ENCODE measurements around the gene PAQR6.

DNA sequence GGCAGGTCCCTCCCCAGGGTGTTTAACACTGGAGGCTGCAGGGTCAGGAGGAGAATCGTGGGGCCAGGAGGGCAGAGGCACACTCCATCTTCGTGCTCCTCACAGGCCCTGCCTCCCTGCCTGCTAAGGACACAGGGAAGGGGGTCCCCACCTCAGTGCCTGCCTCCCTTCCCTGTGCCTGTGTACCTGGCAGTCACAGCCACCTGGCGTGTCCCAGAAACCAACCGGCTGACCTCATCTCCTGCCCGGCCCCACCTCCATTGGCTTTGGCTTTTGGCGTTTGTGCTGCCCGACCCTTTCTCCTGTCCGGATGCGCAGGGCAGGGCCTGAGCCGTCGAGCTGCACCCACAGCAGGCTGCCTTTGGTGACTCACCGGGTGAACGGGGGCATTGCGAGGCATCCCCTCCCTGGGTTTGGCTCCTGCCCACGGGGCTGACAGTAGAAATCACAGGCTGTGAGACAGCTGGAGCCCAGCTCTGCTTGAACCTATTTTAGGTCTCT, 6.5 kb downstream of the PAQR6 start:
- TF ChIP-seq POLR2A (IDR thresholded peaks at IDR 0.05), result no peak
- TF ChIP-seq, protein P1, sequence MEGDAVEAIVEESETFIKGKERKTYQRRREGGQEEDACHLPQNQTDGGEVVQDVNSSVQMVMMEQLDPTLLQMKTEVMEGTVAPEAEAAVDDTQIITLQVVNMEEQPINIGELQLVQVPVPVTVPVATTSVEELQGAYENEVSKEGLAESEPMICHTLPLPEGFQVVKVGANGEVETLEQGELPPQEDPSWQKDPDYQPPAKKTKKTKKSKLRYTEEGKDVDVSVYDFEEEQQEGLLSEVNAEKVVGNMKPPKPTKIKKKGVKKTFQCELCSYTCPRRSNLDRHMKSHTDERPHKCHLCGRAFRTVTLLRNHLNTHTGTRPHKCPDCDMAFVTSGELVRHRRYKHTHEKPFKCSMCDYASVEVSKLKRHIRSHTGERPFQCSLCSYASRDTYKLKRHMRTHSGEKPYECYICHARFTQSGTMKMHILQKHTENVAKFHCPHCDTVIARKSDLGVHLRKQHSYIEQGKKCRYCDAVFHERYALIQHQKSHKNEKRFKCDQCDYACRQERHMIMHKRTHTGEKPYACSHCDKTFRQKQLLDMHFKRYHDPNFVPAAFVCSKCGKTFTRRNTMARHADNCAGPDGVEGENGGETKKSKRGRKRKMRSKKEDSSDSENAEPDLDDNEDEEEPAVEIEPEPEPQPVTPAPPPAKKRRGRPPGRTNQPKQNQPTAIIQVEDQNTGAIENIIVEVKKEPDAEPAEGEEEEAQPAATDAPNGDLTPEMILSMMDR (IDR thresholded peaks at IDR 0.05), result no peak
- no peak for TF ChIP-seq POLR2AphosphoS5 (IDR thresholded peaks at IDR 0.05)
- no peak for TF ChIP-seq EP300 (IDR thresholded peaks at IDR 0.05)

All from stomach (tissue), 4 donors.